K562 (cell line): ENCODE data around the gene CABLES1. TPM values are rescaled to one million over a fixed set of nuclear protein-coding genes. Genes with fewer than 3 reads are reported as not detected.

Experiments
- ATAC-seq: fragments of 200-7000 bp; cut with Tn5 transposase; 3 replicates; pipeline ENCODE4 v1.9.1; 2020; ENCODE audit warnings: moderate library complexity
- BruUV-seq: library from RNA; stranded (reverse); fragments of 400-500 nt; replicated peaks from 2 replicates; lab custom pipeline; 2021; lab: Mats Ljungman, UMichigan
- CTCF ChIA-PET: fragments of 300-600 bp; formaldehyde crosslinking; extraction: SDS; loops from one replicate; lab custom pipeline; 2021; ENCODE audit warnings: low intra/inter-chr PET ratio; lab: Yijun Ruan, JAX
- POLR2A ChIA-PET: fragments of 300-600, 350-650 bp; sonication (Branson Sonifier 250); formaldehyde crosslinking; extraction: SDS; loops from one replicate; lab custom pipeline; 2021; ENCODE audit warnings: antibody characterized with exemption, inconsistent platforms; lab: Yijun Ruan, JAX
- DNase-seq, 4 experiments: peaks; one replicate each; pipeline versions ENCODE4 v3.0.0 to v3.0.0-alpha.2; 2011 to 2018; ENCODE audit warnings: low spot score in 3 of 4, mixed read lengths in 3 of 4; ENCODE audit errors: extremely low read depth in 1 of 4
- FAIRE-seq: peaks from 2 replicates; lab custom pipeline; 2011; peaks lifted over from hg19 to GRCh38; lab: Jason Lieb, UNC
- H2AFZ ChIP-seq: 2 replicates; pipeline ENCODE4 v1.6.0; 2011; ENCODE audit warnings: low read depth, low read length, control low read depth, inconsistent platforms
- H3K27ac ChIP-seq: fragments of 200-600 bp; 3 replicates; pipeline ENCODE4 v1.8.0; 2011; ENCODE audit warnings: low read depth, mild to moderate bottlenecking, control low read depth, inconsistent platforms, low read length, moderate library complexity, mixed read lengths; ENCODE audit errors: extremely low read depth
- H3K27me3 ChIP-seq, 2 experiments: fragments of 300-600 bp in 1 of 2; 2 replicates in 1 of 2; 3 replicates in 1 of 2; pipeline versions ENCODE4 v1.6.0 to v1.8.0; 2011; ENCODE audit warnings: inconsistent platforms in 2 of 2, low read length in 2 of 2, mild to moderate bottlenecking in 1 of 2, mixed read lengths in 1 of 2, moderate library complexity in 1 of 2; ENCODE audit not compliant: control insufficient read depth in 2 of 2, insufficient read depth in 2 of 2
- H3K36me3 ChIP-seq: fragments of 300-600 bp; 3 replicates; pipeline ENCODE4 v1.8.0; 2011; ENCODE audit warnings: mild to moderate bottlenecking, low read length, inconsistent platforms; ENCODE audit not compliant: control insufficient read depth, insufficient read depth
- H3K4me1 ChIP-seq, 2 experiments: fragments of 200-600 bp in 1 of 2; replicated peaks in 1 of 2; 2 replicates in 1 of 2; 3 replicates in 1 of 2; pipeline versions ENCODE4 v1.5.1 to v1.8.0; 2011; ENCODE audit warnings: inconsistent platforms in 2 of 2, low read length in 2 of 2, mild to moderate bottlenecking in 1 of 2, mixed read lengths in 1 of 2, moderate library complexity in 1 of 2; ENCODE audit not compliant: control insufficient read depth in 2 of 2, insufficient read depth in 2 of 2
- H3K4me2 ChIP-seq: 2 replicates; pipeline ENCODE4 v1.6.1; 2011; ENCODE audit warnings: low read length, control low read depth, inconsistent platforms, mixed read lengths; ENCODE audit not compliant: insufficient read depth
- H3K4me3 ChIP-seq: fragments of 200-600 bp; sonication (generic), shearing (Covaris generic); 2 replicates; pipeline ENCODE4 v1.5.1; 2016; ENCODE audit warnings: control low read depth, inconsistent platforms
- H3K79me2 ChIP-seq: fragments of 200-600 bp; 3 replicates; pipeline ENCODE4 v1.8.0; 2011; ENCODE audit warnings: low read length, inconsistent platforms; ENCODE audit not compliant: control insufficient read depth, insufficient read depth
- H3K9ac ChIP-seq, 2 experiments: 2 replicates each; pipeline versions ENCODE4 v1.6.0 to v1.6.1; 2011; ENCODE audit warnings: low read depth in 2 of 2, low read length in 2 of 2, control low read depth in 1 of 2, inconsistent platforms in 1 of 2, mild to moderate bottlenecking in 1 of 2, mixed read lengths in 1 of 2; ENCODE audit not compliant: insufficient read depth in 1 of 2
- H3K9me1 ChIP-seq: one replicate; pipeline ENCODE4 v1.6.0; 2011; ENCODE audit warnings: inconsistent platforms, mild to moderate bottlenecking, low read length, moderate library complexity; ENCODE audit not compliant: control insufficient read depth, insufficient read depth
- H3K9me3 ChIP-seq: replicated peaks from 2 replicates; pipeline ENCODE4 v1.5.1; 2011; ENCODE audit warnings: low read depth, low read length, inconsistent platforms; ENCODE audit not compliant: control insufficient read depth, insufficient read depth
- H4K20me1 ChIP-seq: replicated peaks from 2 replicates; pipeline ENCODE4 v1.6.1; 2011; ENCODE audit warnings: low read length, inconsistent platforms, mixed read lengths; ENCODE audit not compliant: control insufficient read depth, insufficient read depth
- FOSL1 ChIP-seq: fragments of 200-800 bp; sonication (Bioruptor generic); conservative IDR thresholded peaks from 2 replicates; pipeline ENCODE4 v1.6.1; 2016; ENCODE audit warnings: missing genetic modification characterization, missing compliant biosample characterization
- FOXK2 ChIP-seq, 2 experiments: fragments of 450-650 bp; IDR thresholded peaks in 1 of 2; conservative IDR thresholded peaks in 1 of 2; 2 replicates each; pipeline ENCODE4 v1.6.1; 2016; ENCODE audit warnings: low read depth in 2 of 2, mild to moderate bottlenecking in 1 of 2
- ZBTB40 ChIP-seq, 2 experiments: fragments of 450-650 bp in 1 of 2; sonication (generic) in 1 of 2; formaldehyde crosslinking in 1 of 2; IDR thresholded peaks; 2 replicates each; pipeline versions ENCODE4 v1.7.1 to v1.9.0; 2016 to 2022; ENCODE audit warnings: inconsistent platforms in 1 of 2, mild to moderate bottlenecking in 1 of 2, missing genetic modification reagents in 1 of 2
- WGBS: fragments of 100-300 bp; shearing (Covaris generic); methylation state at CpG from one replicate; pipeline ENCODE4 v1.1.6; 2016; ENCODE audit warnings: low coverage, mixed read lengths; ENCODE audit not compliant: insufficient coverage; ENCODE audit errors: missing lambda C conversion rate; 5-methylcytosine and 5-hydroxymethylcytosine counted together
- in situ Hi-C: fragments of 300-500 bp; cut with MboI; formaldehyde crosslinking; loops from 4 replicates; pipeline ENCODE4 v1.15.0; 2018; ENCODE audit warnings: inconsistent platforms, mixed read lengths
- intact Hi-C: fragments of 100-400 bp; cut with micrococcal nuclease; formaldehyde crosslinking; loops from 2 replicates; pipeline ENCODE4 v1.14.2; 2022
- polyA plus RNA-seq, 8 experiments: library from polyadenylated mRNA; depleted of rRNA in 4 of 8; stranded (reverse) in 5 of 8; unstranded in 3 of 8; fragments of >200 nt; fragmentation: Nextera tagmentation in 2 of 8; fragmentation: Illumina TruSeq in 1 of 8; extraction: Ambion mirVana in 2 of 8; extraction: Trizol in 1 of 8; gene quantifications; 2 replicates each; pipeline versions ENCODE4 v1.2.1 to v1.2.3, GENCODE V29; 2011 to 2014; ENCODE audit warnings: inconsistent platforms in 1 of 8, missing spikeins in 1 of 8
- total RNA-seq, 7 experiments: library from RNA; depleted of rRNA in 6 of 7; stranded (reverse); fragments of >200 nt in 6 of 7; fragmentation: Illumina TruSeq in 2 of 7; extraction: Trizol in 2 of 7; gene quantifications; 2 replicates each; pipeline versions ENCODE4 v1.2.1 to v1.2.3, GENCODE V29; 2011 to 2021; ENCODE audit warnings: low replicate concordance in 1 of 7

Gene CABLES1
- total and polyA plus RNA-seq, 9 of the 15 experiments (the other 6 are each of a cell fraction or from before 2014, with no cell fraction given), result 0.04 to 0.10 (median 0.06) TPM; not detected in 3

GRCh38 chr18:23283916-23284430 is 148.7 kb downstream of the CABLES1 start:
- H3K27ac ChIP-seq, result no peak overlapping the region
- DNase-seq, result no peak

GRCh38 chr18:23284629-23285028 is 149.3 kb downstream of the CABLES1 start:
- WGBS, result 54% methylated on average over 2 of the region's 2 CpGs
- FAIRE-seq (no peak), DNase-seq (no peak), ATAC-seq (peak; percentile 25; the same call in 1 of the 3 replicates)
- CTCF ChIA-PET, result no interaction called here
- no peaks in the 10 kb centered on the region for H3K36me3 ChIP-seq
- no peak overlapping the region for H3K4me3 ChIP-seq
- BruUV-seq, result no TSS peak
- TF ChIP-seq FOSL1 (peak; percentile 1; the same call in 1 of the 2 replicates), ZBTB40 (IDR thresholded peaks at IDR 0.05) (no peak), ZBTB40 (CRISPR knock-in tag; IDR thresholded peaks at IDR 0.05) (no peak)
- no peak overlapping the region for H3K9ac ChIP-seq
- H3K27me3 ChIP-seq, result no peaks in the 10 kb centered on the region
- H2AFZ ChIP-seq, result no peak overlapping the region
- intact Hi-C loops, result no loop called here
- H3K9me3 ChIP-seq, result no peaks in the 10 kb centered on the region
- H3K79me2 ChIP-seq, result no peaks in the 10 kb centered on the region
- in situ Hi-C loops, result no loop called here
- no peak overlapping the region for H3K27ac ChIP-seq
- POLR2A ChIA-PET, result interaction anchor here (0.6 kb wide), 1 partner anchor 12 kb away, joined by 3 read pairs; no protein-coding TSS in a partner anchor
- no peak overlapping the region for H3K4me2 ChIP-seq
- no peaks in the 10 kb centered on the region for H3K9me1 ChIP-seq
- H4K20me1 ChIP-seq, result no peaks in the 10 kb centered on the region
- peaks cover 5% of the 10 kb centered on the region in 2 experiments; a peak in 3 of 5 replicates for H3K4me1 ChIP-seq

More at GRCh38 chr18:23283916-23284430, 148.7 kb downstream of the CABLES1 start:
- WGBS, result 6% methylated on average over 2 of the region's 2 CpGs
- POLR2A ChIA-PET, result interaction anchor here (0.6 to 0.8 kb wide), 3 partner anchors 13 to 423 kb away, joined by 3 to 4 read pairs (median 3); no protein-coding TSS in a partner anchor
- Histone ChIP-seq H4K20me1 (no peaks in the 10 kb centered on the region), H3K79me2 (no peaks in the 10 kb centered on the region), H2AFZ (no peak overlapping the region), H3K4me3 (no peak overlapping the region), H3K9me3 (no peaks in the 10 kb centered on the region), H3K27me3 (no peaks in the 10 kb centered on the region), H3K4me2 (no peak overlapping the region), H3K9me1 (no peaks in the 10 kb centered on the region), H3K4me1 (peaks cover 5% of the 10 kb centered on the region in 2 experiments; a peak in 3 of 5 replicates), H3K36me3 (no peaks in the 10 kb centered on the region), H3K9ac (no peak overlapping the region)
- no peak for ATAC-seq
- CTCF ChIA-PET, result no interaction called here
- no peak for FAIRE-seq
- TF ChIP-seq FOXK2 (conservative IDR thresholded peaks at IDR 0.05 in 1 of 2, IDR thresholded peaks at IDR 0.05 in 1 of 2; ENCODE audit: low read depth in 2 of 2), result no peak
- peak; percentile 76 for TF ChIP-seq FOSL1
- in situ Hi-C loops, result no loop called here
- BruUV-seq, result no TSS peak
- intact Hi-C loops, result no loop called here
